ENCODE results near the gene ZNF333.
"Not testable (repeated sequence)": the region's sequence is repeated elsewhere in the genome, so short reads cannot be mapped to it uniquely, and the experiment has no call there.

- not testable (repeated sequence) for TF ChIP-seq CTCF, POLR2A (IDR thresholded peaks at IDR 0.05)
Measured at GRCh38 chr19:14765841-14766240, 76.0 kb downstream of the ZNF333 start.
